CD4-positive, alpha-beta T cell (primary cell): ENCODE results near the gene COL4A6. TPM values are rescaled to one million over a fixed set of nuclear protein-coding genes. Genes with fewer than 3 reads are reported as not detected.

Experiments used
- ATAC-seq: fragments of 200-7000 bp; cut with Tn5 transposase; one replicate; pipeline ENCODE4 v1.10.0; 2022; ENCODE audit warnings: mild to moderate bottlenecking; ENCODE audit not compliant: poor library complexity
- CTCF ChIA-PET: fragments of 350-600 bp; sonication (Branson Sonifier 250); formaldehyde crosslinking; loops from one replicate; lab custom pipeline; 2021; ENCODE audit warnings: antibody characterized with exemption, inconsistent platforms; lab: Charles Lee
- POLR2A ChIA-PET: fragments of 350-600 bp; sonication (Branson Sonifier 250); formaldehyde crosslinking; loops from one replicate; lab custom pipeline; 2021; ENCODE audit warnings: antibody characterized with exemption, inconsistent platforms; lab: Charles Lee
- DNase-seq, 14 experiments: peaks; one replicate each; pipeline ENCODE4 v3.0.0-alpha.2; 2013 to 2020; ENCODE audit warnings: mixed read lengths in 2 of 14
- H3K27ac ChIP-seq, 2 donors: one replicate each; pipeline versions ENCODE4 v1.5.1 to v1.7.0; 2013; ENCODE audit warnings: low read length in 2 of 2, low read depth in 1 of 2, mild to moderate bottlenecking in 1 of 2
- H3K27me3 ChIP-seq, 2 experiments: 1 replicate in 1 of 2; 2 replicates in 1 of 2; pipeline versions ENCODE4 v1.6.1 to v1.7.0; 2013; ENCODE audit warnings: low read length in 2 of 2, control low read depth in 1 of 2, mild to moderate bottlenecking in 1 of 2, moderate library complexity in 1 of 2; ENCODE audit not compliant: insufficient read depth in 2 of 2, control insufficient read depth in 1 of 2
- H3K36me3 ChIP-seq: one replicate; pipeline ENCODE4 v1.6.1; 2013; ENCODE audit warnings: low read length, control low read depth; ENCODE audit not compliant: insufficient read depth
- H3K4me1 ChIP-seq: one replicate; pipeline ENCODE4 v1.6.1; 2013; ENCODE audit warnings: low read length, control low read depth; ENCODE audit not compliant: insufficient read depth
- H3K4me3 ChIP-seq: one replicate; pipeline ENCODE4 v1.5.1; 2013; ENCODE audit warnings: mild to moderate bottlenecking, low read length, moderate library complexity
- H3K9me3 ChIP-seq, 2 experiments: 1 replicate in 1 of 2; 2 replicates in 1 of 2; pipeline versions ENCODE4 v1.6.1 to v1.7.0; 2013; ENCODE audit warnings: low read length in 2 of 2, mild to moderate bottlenecking in 2 of 2, control low read depth in 1 of 2, moderate library complexity in 1 of 2; ENCODE audit not compliant: control insufficient read depth in 1 of 2, insufficient read depth in 1 of 2
- H3K27ac Mint-ChIP-seq: one replicate; pipeline ENCODE4 v1.8.0; 2020; ENCODE audit warnings: mixed read lengths
- H3K27me3 Mint-ChIP-seq: one replicate; pipeline ENCODE4 v1.8.0; 2021; ENCODE audit warnings: mixed read lengths
- H3K36me3 Mint-ChIP-seq: one replicate; pipeline ENCODE4 v1.8.0; 2021; ENCODE audit warnings: low read depth, mixed read lengths
- H3K4me1 Mint-ChIP-seq: one replicate; pipeline ENCODE4 v1.8.0; 2021; ENCODE audit warnings: low read depth, mixed read lengths
- H3K4me3 Mint-ChIP-seq: one replicate; pipeline ENCODE4 v1.8.0; 2020; ENCODE audit warnings: mild to moderate bottlenecking, mixed read lengths
- H3K9me3 Mint-ChIP-seq: one replicate; pipeline ENCODE4 v1.8.0; 2020; ENCODE audit warnings: mixed read lengths
- intact Hi-C, 2 experiments: fragments of 100-400 bp; cut with DNase I in 1 of 2; cut with micrococcal nuclease in 1 of 2; formaldehyde crosslinking; loops; one replicate each; pipeline versions ENCODE4 v1.15.1 to v1.9.0; 2023 to 2025; cut with DNase I, micrococcal nuclease
- total RNA-seq, 174 experiments: library from RNA in 2 of 174; stranded (reverse) in 2 of 174; gene quantifications; one replicate each; pipeline ENCODE4 v1.2.3 and lab custom pipeline; 2021 to 2026
- TF ChIP-seq, protein P1 (sequence below): fragments of 200-600 bp; IDR thresholded peaks from one replicate; pipeline ENCODE4 v1.8.0; 2022; ENCODE audit warnings: antibody characterized with exemption, mild to moderate bottlenecking

The COL4A6 gene
- total RNA-seq, 2 experiments from 2014 or later, result not detected

DNA sequence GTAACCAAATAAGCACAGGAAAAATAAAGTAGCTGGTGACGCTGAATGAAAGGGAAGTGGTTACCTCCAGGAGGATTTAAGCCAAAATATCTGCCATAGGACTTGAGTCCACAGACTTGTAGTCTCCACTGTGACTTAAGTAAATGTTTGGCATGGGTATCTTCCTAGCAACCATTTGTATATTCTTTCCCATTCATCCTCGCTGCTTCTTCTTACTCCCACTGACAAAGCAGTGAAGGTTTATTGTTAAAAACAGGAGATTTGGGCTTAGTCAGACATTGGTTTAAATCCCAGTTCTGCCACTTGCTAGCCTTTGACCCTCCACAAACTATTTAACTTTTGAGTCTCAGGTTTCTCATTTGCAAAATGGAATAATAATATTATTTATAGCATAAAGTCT lies 22.3 kb downstream of the COL4A6 start:
- Mint-ChIP-seq H3K4me3 (no peak overlapping the region), H3K27ac (no peak overlapping the region), H3K4me1 (no peaks in the 10 kb centered on the region), H3K9me3 (no peaks in the 10 kb centered on the region), H3K27me3 (no peaks in the 10 kb centered on the region), H3K36me3 (no peaks in the 10 kb centered on the region)
- intact Hi-C loops, result no loop called here
- TF ChIP-seq, protein P1, sequence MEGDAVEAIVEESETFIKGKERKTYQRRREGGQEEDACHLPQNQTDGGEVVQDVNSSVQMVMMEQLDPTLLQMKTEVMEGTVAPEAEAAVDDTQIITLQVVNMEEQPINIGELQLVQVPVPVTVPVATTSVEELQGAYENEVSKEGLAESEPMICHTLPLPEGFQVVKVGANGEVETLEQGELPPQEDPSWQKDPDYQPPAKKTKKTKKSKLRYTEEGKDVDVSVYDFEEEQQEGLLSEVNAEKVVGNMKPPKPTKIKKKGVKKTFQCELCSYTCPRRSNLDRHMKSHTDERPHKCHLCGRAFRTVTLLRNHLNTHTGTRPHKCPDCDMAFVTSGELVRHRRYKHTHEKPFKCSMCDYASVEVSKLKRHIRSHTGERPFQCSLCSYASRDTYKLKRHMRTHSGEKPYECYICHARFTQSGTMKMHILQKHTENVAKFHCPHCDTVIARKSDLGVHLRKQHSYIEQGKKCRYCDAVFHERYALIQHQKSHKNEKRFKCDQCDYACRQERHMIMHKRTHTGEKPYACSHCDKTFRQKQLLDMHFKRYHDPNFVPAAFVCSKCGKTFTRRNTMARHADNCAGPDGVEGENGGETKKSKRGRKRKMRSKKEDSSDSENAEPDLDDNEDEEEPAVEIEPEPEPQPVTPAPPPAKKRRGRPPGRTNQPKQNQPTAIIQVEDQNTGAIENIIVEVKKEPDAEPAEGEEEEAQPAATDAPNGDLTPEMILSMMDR, result no peak
- POLR2A ChIA-PET, result no interaction called here
- no peaks in the 10 kb centered on the region for H3K36me3 ChIP-seq
- no peak for DNase-seq
- no peaks in the 10 kb centered on the region for H3K9me3 ChIP-seq
- H3K27ac ChIP-seq, result no peak overlapping the region
- no peaks in the 10 kb centered on the region for H3K27me3 ChIP-seq
- ATAC-seq, result no peak
- H3K4me1 ChIP-seq, result no peaks in the 10 kb centered on the region
- H3K4me3 ChIP-seq, result no peak overlapping the region
- CTCF ChIA-PET, result no interaction called here

DNA sequence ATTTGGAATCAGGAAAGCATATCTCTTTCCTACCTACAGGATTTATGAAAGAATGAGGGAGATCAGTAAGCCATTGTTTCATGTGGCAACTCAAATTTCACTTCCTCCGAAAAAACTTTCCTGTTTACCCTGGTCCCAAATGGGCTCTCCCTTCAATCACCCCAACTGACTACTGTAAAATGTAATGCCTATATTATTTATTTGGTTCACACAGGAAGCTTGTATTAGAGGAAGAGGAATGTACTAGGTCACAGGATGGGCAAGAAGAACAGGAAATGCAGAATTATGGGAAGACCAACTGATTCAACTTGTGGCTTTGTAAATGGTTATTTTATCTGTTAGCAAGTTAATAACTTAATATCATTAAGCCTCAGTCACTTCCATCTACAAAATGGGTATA lies 23.1 kb downstream of the COL4A6 start:
- no peak overlapping the region for H3K27ac ChIP-seq
- no peaks in the 10 kb centered on the region for H3K9me3 ChIP-seq
- TF ChIP-seq, protein P1, result no peak
- no peaks in the 10 kb centered on the region for H3K27me3 Mint-ChIP-seq
- ChIA-PET POLR2A (no interaction called here), CTCF (interaction anchor here (0.6 kb wide), 1 partner anchor 7 kb away, joined by 4 read pairs; no protein-coding TSS in a partner anchor)
- intact Hi-C loops, result no loop called here
- H3K4me3 Mint-ChIP-seq, result no peak overlapping the region
- no peak for ATAC-seq
- H3K4me1 ChIP-seq, result no peaks in the 10 kb centered on the region
- no peak for DNase-seq
- H3K4me3 ChIP-seq, result no peak overlapping the region
- no peaks in the 10 kb centered on the region for H3K9me3 Mint-ChIP-seq
- H3K36me3 Mint-ChIP-seq, result no peaks in the 10 kb centered on the region
- no peaks in the 10 kb centered on the region for H3K27me3 ChIP-seq
- H3K4me1 Mint-ChIP-seq, result no peaks in the 10 kb centered on the region
- no peak overlapping the region for H3K27ac Mint-ChIP-seq
- H3K36me3 ChIP-seq, result no peaks in the 10 kb centered on the region

DNA sequence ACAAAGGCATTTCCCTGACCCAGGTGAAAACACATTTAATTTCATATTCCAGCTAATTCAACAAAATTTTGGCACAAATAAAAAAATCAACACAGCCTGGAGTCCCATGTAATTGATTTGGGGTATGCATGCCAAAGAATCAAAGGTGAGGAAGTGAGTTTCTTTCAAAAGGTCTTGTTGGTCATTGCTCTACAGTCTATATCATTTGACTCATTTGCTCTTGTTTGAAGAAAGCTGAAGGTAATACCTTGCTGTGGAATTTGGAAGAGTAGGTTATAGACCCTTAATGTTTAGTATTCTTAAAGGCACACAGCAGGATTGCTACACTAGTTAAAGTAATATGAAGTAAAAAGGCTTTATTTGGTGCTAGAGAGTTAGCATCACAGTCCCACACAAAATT lies 25.4 kb downstream of the COL4A6 start:
- no peaks in the 10 kb centered on the region for H3K9me3 ChIP-seq
- Mint-ChIP-seq H3K27me3 (no peaks in the 10 kb centered on the region), H3K4me1 (no peaks in the 10 kb centered on the region), H3K9me3 (no peaks in the 10 kb centered on the region), H3K4me3 (no peak overlapping the region), H3K36me3 (no peaks in the 10 kb centered on the region), H3K27ac (no peak overlapping the region)
- POLR2A ChIA-PET, result no interaction called here
- H3K27me3 ChIP-seq, result no peaks in the 10 kb centered on the region
- no peak for ATAC-seq
- CTCF ChIA-PET, result interaction anchor here (0.8 kb wide), 1 partner anchor 33 kb away, joined by 3 read pairs; no protein-coding TSS in a partner anchor
- no peaks in the 10 kb centered on the region for H3K36me3 ChIP-seq
- H3K4me1 ChIP-seq, result no peaks in the 10 kb centered on the region
- H3K4me3 ChIP-seq, result no peak overlapping the region
- DNase-seq, result no peak
- intact Hi-C loops, result no loop called here
- no peak overlapping the region for H3K27ac ChIP-seq
- TF ChIP-seq, protein P1, result no peak
